GM10248 (cell line): Measurements from ENCODE around the gene PADI2.

Experiments used
- CTCF ChIA-PET: fragments of 300-600 bp; sonication (Branson Sonifier 250); formaldehyde crosslinking; extraction: SDS; loops from one replicate; lab custom pipeline; 2021; ENCODE audit warnings: antibody characterized with exemption; lab: Yijun Ruan, JAX
- POLR2A ChIA-PET: fragments of 350-650 bp; sonication (Branson Sonifier 250); formaldehyde crosslinking; extraction: SDS; loops from one replicate; lab custom pipeline; 2020; ENCODE audit warnings: antibody characterized with exemption; lab: Yijun Ruan, JAX
- DNase-seq: peaks from one replicate; pipeline ENCODE4 v3.0.0; 2012; ENCODE audit errors: extremely low spot score
- CTCF ChIP-seq: IDR thresholded peaks from 2 replicates; pipeline ENCODE4 v1.5.1; 2012; ENCODE audit warnings: mild to moderate bottlenecking, low read depth; ENCODE audit errors: extremely low read depth, missing control alignments, control extremely low read depth

PADI2 gene

GRCh38 chr1:17053685-17054410 lies 65.4 kb downstream of the PADI2 start, which contains the start of gene SDHB:
TSS of gene SDHB (minus strand) at chr1:17054032. CDS start at chr1:17054019, 13 bp downstream.
- CTCF ChIA-PET: interaction anchor here (0.8 kb wide), 1 partner anchor 31 kb away, joined by 3 read pairs; no protein-coding TSS in a partner anchor
- DNase-seq: peak; percentile 99
- POLR2A ChIA-PET: no interaction called here
- no peak for TF ChIP-seq CTCF

- POLR2A ChIA-PET: no interaction called here
- TF ChIP-seq CTCF: no peak
- DNase-seq: no peak
- CTCF ChIA-PET: interaction anchor here (0.8 kb wide), 1 partner anchor 30 kb away, joined by 3 read pairs; no protein-coding TSS in a partner anchor
Observed at GRCh38 chr1:17053086-17053684, 66.1 kb downstream of the PADI2 start.

GRCh38 chr1:17052641-17053040 lies 66.6 kb downstream of the PADI2 start:
- no peak for DNase-seq
- no peak for TF ChIP-seq CTCF
- ChIA-PET CTCF (interaction anchor here (1.1 kb wide), 1 partner anchor 101 kb away, joined by 3 read pairs; no protein-coding TSS in a partner anchor), POLR2A (no interaction called here)

GRCh38 chr1:17052038-17052437 lies 67.2 kb downstream of the PADI2 start:
- CTCF ChIA-PET: interaction anchor here (1.0 to 1.1 kb wide), 3 partner anchors 33 to 431 kb away, joined by 3 read pairs; no protein-coding TSS in a partner anchor

GRCh38 chr1:17047924-17048323 lies 71.3 kb downstream of the PADI2 start:
- ChIA-PET POLR2A (no interaction called here), CTCF (interaction anchor here (1.0 to 4.2 kb wide), 9 partner anchors 15 to 426 kb away, joined by 3 to 33 read pairs (median 4); no protein-coding TSS in a partner anchor)
- no peak for DNase-seq
- TF ChIP-seq CTCF: no peak

More at GRCh38 chr1:17052038-17052437, 67.2 kb downstream of the PADI2 start:
- DNase-seq: no peak
- POLR2A ChIA-PET: no interaction called here
- no peak for TF ChIP-seq CTCF

- POLR2A ChIA-PET: no interaction called here
- CTCF ChIA-PET: interaction anchor here (0.9 to 4.2 kb wide), 14 partner anchors 9 to 425 kb away, joined by 3 to 33 read pairs (median 6); no protein-coding TSS in a partner anchor
- no peak for DNase-seq
- no peak for TF ChIP-seq CTCF
Observed at GRCh38 chr1:17046334-17046657, 73.0 kb downstream of the PADI2 start.
